NCI-H82 treated with DMSO at 0.1 percent for 48 hours (cell line): Measurements from ENCODE around the gene RASD1.

Source experiments
- DNase-seq: peaks from one replicate; lab custom pipeline; 2025; ENCODE audit not compliant: unreplicated experiment; lab: John Stamatoyannopoulos, UW

The RASD1 gene

GRCh38 chr17:17448076-17448475 is 48.1 kb downstream of the RASD1 start:
- DNase-seq: no peak

- no peak for DNase-seq
These were observed 48.9 kb downstream of the RASD1 start for GRCh38 chr17:17447264-17447663.

DNA sequence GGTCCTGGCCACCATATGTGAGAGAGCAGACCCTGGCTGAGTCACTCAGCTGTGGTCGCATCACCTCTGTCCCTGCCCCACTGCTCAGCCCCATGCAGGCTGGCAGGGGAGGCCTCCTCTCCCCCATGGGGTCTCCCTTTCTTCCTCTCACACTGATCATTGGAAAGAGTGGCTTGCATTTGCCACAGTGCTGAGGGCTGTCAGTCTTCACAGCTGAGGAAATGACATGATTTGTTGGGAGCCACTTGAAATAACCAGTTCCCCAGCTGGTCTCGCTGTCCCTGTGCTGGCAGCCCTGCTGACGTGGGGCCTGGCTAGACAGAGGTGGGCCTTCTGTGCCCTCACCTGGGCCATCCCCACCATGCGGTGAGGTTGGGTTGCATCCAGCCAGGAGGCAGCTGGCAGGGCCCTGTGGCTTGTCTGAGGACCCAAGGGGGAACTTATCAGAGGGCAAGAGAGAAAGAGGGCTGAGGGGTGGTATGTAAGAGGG is 49.5 kb downstream of the RASD1 start:
- DNase-seq: no peak

- DNase-seq: no peak
These were observed 50.1 kb downstream of the RASD1 start for GRCh38 chr17:17445925-17446665.

- no peak for DNase-seq
These were observed 50.8 kb downstream of the RASD1 start for GRCh38 chr17:17445296-17445924.
